Fibroblast of lung (primary cell): Measurements from ENCODE around the gene ARSD. TPM values are rescaled to one million over a fixed set of nuclear protein-coding genes. Genes with fewer than 3 reads are reported as not detected.

ENCODE experiments used
- DNase-seq, 2 donors: peaks; one replicate each; pipeline versions ENCODE4 v3.0.0 to v3.0.0-alpha.2; 2010; ENCODE audit warnings: low read depth in 2 of 2
- H2AFZ ChIP-seq: 2 replicates; pipeline ENCODE4 v1.5.1; 2012; ENCODE audit warnings: low read length, control low read depth, inconsistent platforms
- H3K27ac ChIP-seq: 2 replicates; pipeline ENCODE4 v1.5.1; 2011; ENCODE audit warnings: low read length, control low read depth; ENCODE audit not compliant: insufficient read depth
- H3K27me3 ChIP-seq: 2 replicates; pipeline ENCODE4 v1.5.1; 2011; ENCODE audit warnings: mild to moderate bottlenecking, low read length; ENCODE audit not compliant: control insufficient read depth, insufficient read depth
- H3K36me3 ChIP-seq: 2 replicates; pipeline ENCODE4 v1.5.1; 2011; ENCODE audit warnings: low read length; ENCODE audit not compliant: control insufficient read depth, insufficient read depth
- H3K4me1 ChIP-seq: 2 replicates; pipeline ENCODE4 v1.5.1; 2011; ENCODE audit warnings: low read length; ENCODE audit not compliant: control insufficient read depth, insufficient read depth; ENCODE audit errors: extremely low read depth
- H3K4me2 ChIP-seq: 2 replicates; pipeline ENCODE4 v1.5.1; 2011; ENCODE audit warnings: low read length, control low read depth; ENCODE audit not compliant: insufficient read depth; ENCODE audit errors: extremely low read depth
- H3K4me3 ChIP-seq, 4 experiments: fragments of 200-600 bp in 1 of 4; sonication (generic) in 1 of 4; replicated peaks in 1 of 4; 2 replicates each; pipeline ENCODE4 v1.5.1; 2011 to 2016; ENCODE audit warnings: low read length in 4 of 4, low read depth in 3 of 4, mild to moderate bottlenecking in 3 of 4, control low read depth in 2 of 4, inconsistent platforms in 1 of 4, mixed read lengths in 1 of 4; ENCODE audit not compliant: insufficient read depth in 1 of 4; ENCODE audit errors: control extremely low read depth in 1 of 4
- H3K79me2 ChIP-seq: 2 replicates; pipeline ENCODE4 v1.5.1; 2012; ENCODE audit warnings: mild to moderate bottlenecking, low read length, inconsistent platforms; ENCODE audit not compliant: control insufficient read depth, insufficient read depth
- H3K9ac ChIP-seq: 2 replicates; pipeline ENCODE4 v1.5.1; 2011; ENCODE audit warnings: mild to moderate bottlenecking, low read length, control low read depth; ENCODE audit not compliant: insufficient read depth
- H3K9me3 ChIP-seq: 2 replicates; pipeline ENCODE4 v1.5.1; 2012; ENCODE audit warnings: low read depth, low read length; ENCODE audit not compliant: control insufficient read depth, insufficient read depth
- H4K20me1 ChIP-seq: 2 replicates; pipeline ENCODE4 v1.5.1; 2011; ENCODE audit warnings: low read length; ENCODE audit not compliant: control insufficient read depth, insufficient read depth; ENCODE audit errors: extremely low read depth
- EZH2 ChIP-seq: IDR thresholded peaks from 2 replicates; pipeline ENCODE4 v1.5.1; 2012; ENCODE audit warnings: low read length, control low read depth, mild to moderate bottlenecking; ENCODE audit errors: missing control alignments
- polyA plus RNA-seq, 2 donors: library from polyadenylated mRNA; depleted of rRNA in 1 of 2; stranded (reverse) in 1 of 2; unstranded in 1 of 2; fragments of >200 nt; gene quantifications; 2 replicates each; pipeline ENCODE4 v1.2.1, GENCODE V29; 2011 to 2012; ENCODE audit warnings: missing spikeins in 1 of 2
- total RNA-seq: library from RNA; depleted of rRNA; stranded (reverse); fragments of >200 nt; gene quantifications from 2 replicates; pipeline ENCODE4 v1.2.1, GENCODE V29; 2014
- TF ChIP-seq, protein P1 (sequence below), 2 donors: IDR thresholded peaks in 1 of 2; conservative IDR thresholded peaks in 1 of 2; 1 replicate in 1 of 2; 2 replicates in 1 of 2; pipeline ENCODE4 v1.5.1; 2011 to 2012; ENCODE audit warnings: low read length in 2 of 2, control low read depth in 1 of 2, inconsistent platforms in 1 of 2, low read depth in 1 of 2, mild to moderate bottlenecking in 1 of 2

ARSD gene
- total and polyA plus RNA-seq, 2 donors (not counting 1 experiment from before 2014, with no cell fraction given) = 7.5 to 30.7 TPM

DNA sequence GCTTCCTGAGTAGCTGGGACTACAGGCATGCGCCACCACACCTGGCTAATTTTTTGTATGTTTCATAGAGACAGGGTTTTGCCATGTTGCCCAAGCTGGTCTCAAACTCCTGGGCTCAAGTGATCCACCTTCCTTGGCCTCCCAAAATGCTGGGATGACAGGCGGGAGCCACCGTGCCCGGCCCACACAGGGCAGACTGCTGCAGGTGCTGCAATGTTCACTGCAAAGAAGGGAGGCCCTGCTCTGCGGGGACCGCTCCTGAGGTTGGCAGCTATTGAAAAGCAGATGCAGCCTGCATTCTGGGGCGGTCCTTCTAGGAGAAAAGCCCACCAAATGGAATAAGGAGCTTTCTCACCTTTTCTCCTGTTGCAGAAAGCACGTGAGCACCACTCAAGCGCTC lies 5.0 kb downstream of the ARSD start:
- H3K9me3 ChIP-seq = no peaks in the 10 kb centered on the region
- no peak overlapping the region for H3K4me3 ChIP-seq
- H3K27me3 ChIP-seq = no peaks in the 10 kb centered on the region
- no peaks in the 10 kb centered on the region for H4K20me1 ChIP-seq
- no peak overlapping the region for H3K27ac ChIP-seq
- H3K36me3 ChIP-seq = no peaks in the 10 kb centered on the region
- H3K4me2 ChIP-seq = no peak overlapping the region
- no peak overlapping the region for H2AFZ ChIP-seq
- TF ChIP-seq, protein P1, sequence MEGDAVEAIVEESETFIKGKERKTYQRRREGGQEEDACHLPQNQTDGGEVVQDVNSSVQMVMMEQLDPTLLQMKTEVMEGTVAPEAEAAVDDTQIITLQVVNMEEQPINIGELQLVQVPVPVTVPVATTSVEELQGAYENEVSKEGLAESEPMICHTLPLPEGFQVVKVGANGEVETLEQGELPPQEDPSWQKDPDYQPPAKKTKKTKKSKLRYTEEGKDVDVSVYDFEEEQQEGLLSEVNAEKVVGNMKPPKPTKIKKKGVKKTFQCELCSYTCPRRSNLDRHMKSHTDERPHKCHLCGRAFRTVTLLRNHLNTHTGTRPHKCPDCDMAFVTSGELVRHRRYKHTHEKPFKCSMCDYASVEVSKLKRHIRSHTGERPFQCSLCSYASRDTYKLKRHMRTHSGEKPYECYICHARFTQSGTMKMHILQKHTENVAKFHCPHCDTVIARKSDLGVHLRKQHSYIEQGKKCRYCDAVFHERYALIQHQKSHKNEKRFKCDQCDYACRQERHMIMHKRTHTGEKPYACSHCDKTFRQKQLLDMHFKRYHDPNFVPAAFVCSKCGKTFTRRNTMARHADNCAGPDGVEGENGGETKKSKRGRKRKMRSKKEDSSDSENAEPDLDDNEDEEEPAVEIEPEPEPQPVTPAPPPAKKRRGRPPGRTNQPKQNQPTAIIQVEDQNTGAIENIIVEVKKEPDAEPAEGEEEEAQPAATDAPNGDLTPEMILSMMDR (conservative IDR thresholded peaks at IDR 0.05 in 1 of 2, IDR thresholded peaks at IDR 0.05 in 1 of 2; ENCODE audit: low read depth in 1 of 2, low read length in 2 of 2) = no peak
- no peaks in the 10 kb centered on the region for H3K79me2 ChIP-seq
- H3K9ac ChIP-seq = no peak overlapping the region
- DNase-seq = no peak
- H3K4me1 ChIP-seq = no peaks in the 10 kb centered on the region

DNA sequence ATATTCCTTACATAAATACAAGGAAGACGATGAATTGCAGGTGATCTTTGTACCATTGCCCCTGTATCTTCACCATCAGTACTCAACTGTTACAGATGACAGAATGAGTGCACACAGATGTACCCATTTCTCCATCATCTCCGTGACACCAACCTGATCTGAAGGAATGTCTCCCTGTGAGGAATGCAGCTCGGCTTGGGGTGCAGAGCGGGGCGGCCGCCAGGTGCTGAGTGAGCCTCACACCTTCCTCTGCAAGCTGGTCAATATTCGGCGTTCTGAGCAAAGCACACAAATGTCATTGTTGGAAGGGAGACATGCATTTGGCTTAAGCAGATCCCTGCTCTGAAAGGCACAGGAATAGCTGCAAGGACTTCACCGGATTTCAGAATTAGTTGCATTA lies 7.4 kb downstream of the ARSD start:
- TF ChIP-seq, protein P1 (conservative IDR thresholded peaks at IDR 0.05 in 1 of 2, IDR thresholded peaks at IDR 0.05 in 1 of 2; ENCODE audit: low read depth in 1 of 2, low read length in 2 of 2) = no peak
- no peak for TF ChIP-seq EZH2
- no peak for DNase-seq
- Histone ChIP-seq H3K79me2 (no peaks in the 10 kb centered on the region), H3K9ac (no peak overlapping the region), H3K4me1 (no peaks in the 10 kb centered on the region), H3K36me3 (no peaks in the 10 kb centered on the region), H3K4me2 (no peak overlapping the region), H4K20me1 (no peaks in the 10 kb centered on the region), H3K27ac (no peak overlapping the region), H3K4me3 (no peak overlapping the region), H3K27me3 (no peaks in the 10 kb centered on the region), H3K9me3 (no peaks in the 10 kb centered on the region), H2AFZ (no peak overlapping the region)

DNA sequence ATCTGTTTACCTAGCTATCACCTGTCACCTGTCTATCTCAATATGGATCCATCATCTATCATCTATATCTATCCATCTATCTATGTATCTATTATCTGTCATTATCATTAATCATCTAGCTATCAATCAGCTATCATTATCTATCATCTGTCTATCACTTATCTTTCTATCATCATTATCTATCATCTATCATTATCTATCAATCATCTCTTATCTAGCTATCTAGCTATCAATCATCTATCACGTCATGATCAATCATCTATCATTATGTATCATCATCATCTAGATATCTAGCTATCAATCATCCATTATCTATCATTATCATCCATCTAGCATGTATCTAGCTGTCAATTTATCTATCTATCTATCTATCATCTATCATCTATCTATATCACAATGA lies 7.9 kb downstream of the ARSD start:
- H3K27me3 ChIP-seq = no peaks in the 10 kb centered on the region

More for the DNA sequence above, 7.9 kb downstream of the ARSD start:
- Histone ChIP-seq H3K79me2 (no peaks in the 10 kb centered on the region), H3K36me3 (no peaks in the 10 kb centered on the region), H3K9me3 (no peaks in the 10 kb centered on the region), H3K4me2 (no peak overlapping the region), H2AFZ (no peak overlapping the region), H3K4me3 (no peak overlapping the region), H3K9ac (no peak overlapping the region), H4K20me1 (no peaks in the 10 kb centered on the region), H3K4me1 (no peaks in the 10 kb centered on the region), H3K27ac (no peak overlapping the region)
- DNase-seq = no peak
- TF ChIP-seq, protein P1 (conservative IDR thresholded peaks at IDR 0.05 in 1 of 2, IDR thresholded peaks at IDR 0.05 in 1 of 2; ENCODE audit: low read depth in 1 of 2, low read length in 2 of 2) = no peak
- TF ChIP-seq EZH2 = no peak
